Psoas muscle (tissue), 8 donors: Measurements from ENCODE around the gene PARVB. TPM values are rescaled to one million over a fixed set of nuclear protein-coding genes. Genes with fewer than 3 reads are reported as not detected.
A peak's percentile ranks its signal among the peaks of the same experiment; 100 is the strongest.

Source experiments
- ATAC-seq, 4 donors: fragments of 200-7000 bp; cut with Tn5 transposase; one replicate each; pipeline ENCODE4 v1.9.1; 2020; ENCODE audit warnings: moderate library complexity in 3 of 4, mild to moderate bottlenecking in 2 of 4
- DNase-seq, 2 donors: peaks; one replicate each; pipeline ENCODE4 v3.0.0-alpha.2; 2020
- H3K27ac ChIP-seq: fragments of 200-600 bp; one replicate; pipeline ENCODE4 v1.8.0; 2022
- H3K27me3 ChIP-seq, 3 donors: fragments of 200-600 bp in 1 of 3; one replicate each; pipeline versions ENCODE4 v1.6.1 to v1.8.0; 2013 to 2022; ENCODE audit warnings: low read length in 2 of 3, mild to moderate bottlenecking in 2 of 3, moderate library complexity in 1 of 3; ENCODE audit not compliant: insufficient read depth in 3 of 3
- H3K36me3 ChIP-seq, 2 donors: fragments of 200-600 bp in 1 of 2; one replicate each; pipeline versions ENCODE4 v1.6.1 to v1.8.0; 2013 to 2022; ENCODE audit warnings: low read depth in 1 of 2, mild to moderate bottlenecking in 1 of 2, moderate library complexity in 1 of 2; ENCODE audit not compliant: insufficient read depth in 1 of 2
- H3K4me1 ChIP-seq: fragments of 200-600 bp; one replicate; pipeline ENCODE4 v1.8.0; 2022
- H3K4me3 ChIP-seq: fragments of 200-600 bp; one replicate; pipeline ENCODE4 v1.8.0; 2022; ENCODE audit warnings: mild to moderate bottlenecking
- H3K9me3 ChIP-seq: fragments of 200-600 bp; one replicate; pipeline ENCODE4 v1.8.0; 2022
- WGBS, 3 donors: extraction: QIAGEN DNeasy Blood & Tissue Kit; methylation state at CpG; one replicate each; pipeline versions ENCODE4 v1.1.6 to v1.1.7; 2013; 5-methylcytosine and 5-hydroxymethylcytosine counted together
- intact Hi-C, 2 donors: fragments of 100-400 bp; cut with DNase I; formaldehyde crosslinking; loops; one replicate each; pipeline versions ENCODE4 v1.11.0 to v1.14.2; 2022
- polyA plus RNA-seq, 3 donors: library from polyadenylated mRNA; stranded (reverse); fragments of 200-250 nt; gene quantifications; one replicate each; pipeline ENCODE4 v1.2.3, GENCODE V29; 2013
- total RNA-seq, 4 donors: library from RNA; stranded (reverse); fragmentation: NEBNext Ultra II Directional in 2 of 4; extraction: Animal tissue kit (Norgen Biotek cat#: 25700) in 2 of 4; gene quantifications; one replicate each; pipeline versions ENCODE4 v1.2.1 to v1.2.4, GENCODE V29; 2021 to 2023
- TF ChIP-seq, protein P1 (sequence below): fragments of 200-600 bp; IDR thresholded peaks from one replicate; pipeline ENCODE4 v1.8.0; 2022; ENCODE audit warnings: antibody characterized with exemption
- donor health status: healthy with polysubstance abuse.
- donor health status: DM: no; HTN: no; CAD: no; lungs with moderate emphysema.
- donor health status: Bipolar disorder and iron deficiency.
- donor health status: healthy.
- donor health status: DM: yes; HTN: yes; CAD: no.
- donor health status: DM: no; HTN: no; CAD: no.
- donor health status: DM: no; HTN: no; CAD: no.
- donor health status: DM: yes; HTN: yes; CAD: no.

The PARVB gene
- total and polyA plus RNA-seq, 7 donors = 84.5 to 172 (median 103) TPM

DNA sequence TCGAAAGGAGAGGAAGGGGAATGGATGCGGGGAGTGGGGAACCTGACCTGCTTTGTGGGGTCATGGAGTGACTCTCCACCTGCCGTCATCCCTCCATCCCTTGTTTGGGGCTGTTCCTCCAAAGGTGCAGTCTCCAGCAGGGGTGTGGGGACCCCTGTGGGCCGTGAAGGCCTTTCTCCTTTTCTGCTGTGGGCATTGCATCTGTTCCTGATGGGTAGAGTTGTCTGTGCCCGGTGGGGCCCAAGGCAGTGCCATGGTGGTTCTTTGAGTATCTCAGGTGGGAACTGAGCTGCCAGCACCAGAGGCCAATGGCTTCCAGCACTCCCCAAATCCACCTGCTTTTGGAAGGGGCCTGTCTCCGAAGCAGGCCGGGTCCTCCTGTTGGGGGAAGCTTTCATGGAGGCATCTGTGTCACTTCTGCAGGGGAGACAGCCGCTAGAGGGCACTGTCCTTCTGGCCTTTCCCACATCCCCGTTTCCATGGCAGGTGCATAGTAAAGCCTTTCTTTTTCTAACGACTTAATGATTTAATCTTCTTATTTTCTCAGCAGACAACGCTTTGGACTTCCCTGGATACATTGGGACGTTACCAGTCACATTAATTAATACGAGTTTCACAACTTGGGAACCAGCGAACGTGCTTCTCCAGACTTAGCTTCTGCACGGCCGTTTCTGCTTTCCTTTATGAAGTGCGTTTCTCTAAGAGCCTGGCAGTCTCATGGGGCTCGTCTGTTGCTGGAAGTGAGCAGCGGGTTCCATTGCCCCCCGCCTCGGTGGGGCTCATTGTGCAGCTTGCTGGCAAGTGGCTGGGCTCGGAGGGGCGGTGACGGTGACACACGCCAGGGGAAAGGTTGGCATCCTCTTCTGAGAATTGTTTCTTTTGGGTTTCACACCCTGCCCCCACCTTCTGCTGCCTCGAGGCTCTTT is 57.1 kb downstream of the PARVB start:
- Histone ChIP-seq H3K4me1 (peaks cover 13% of the 10 kb centered on the region), H3K9me3 (no peaks in the 10 kb centered on the region), H3K36me3 (peaks cover 0 to 8% of the 10 kb centered on the region in 2 donors), H3K27me3 (no peaks in the 10 kb centered on the region), H3K4me3 (no peak overlapping the region), H3K27ac (no peak overlapping the region)
- ATAC-seq (no peak), DNase-seq (peak; percentile 69 to 86)
- intact Hi-C loops = loop anchor here (5.0 to 10.0 kb wide), 2 partner anchors 59 to 544 kb away; partner anchors contain the start of gene PARVB (in 2 of the 2)
- WGBS, 3 donors = 43 to 49% (median 45%) methylated on average over 27 of the region's 27 CpGs
- TF ChIP-seq, protein P1, sequence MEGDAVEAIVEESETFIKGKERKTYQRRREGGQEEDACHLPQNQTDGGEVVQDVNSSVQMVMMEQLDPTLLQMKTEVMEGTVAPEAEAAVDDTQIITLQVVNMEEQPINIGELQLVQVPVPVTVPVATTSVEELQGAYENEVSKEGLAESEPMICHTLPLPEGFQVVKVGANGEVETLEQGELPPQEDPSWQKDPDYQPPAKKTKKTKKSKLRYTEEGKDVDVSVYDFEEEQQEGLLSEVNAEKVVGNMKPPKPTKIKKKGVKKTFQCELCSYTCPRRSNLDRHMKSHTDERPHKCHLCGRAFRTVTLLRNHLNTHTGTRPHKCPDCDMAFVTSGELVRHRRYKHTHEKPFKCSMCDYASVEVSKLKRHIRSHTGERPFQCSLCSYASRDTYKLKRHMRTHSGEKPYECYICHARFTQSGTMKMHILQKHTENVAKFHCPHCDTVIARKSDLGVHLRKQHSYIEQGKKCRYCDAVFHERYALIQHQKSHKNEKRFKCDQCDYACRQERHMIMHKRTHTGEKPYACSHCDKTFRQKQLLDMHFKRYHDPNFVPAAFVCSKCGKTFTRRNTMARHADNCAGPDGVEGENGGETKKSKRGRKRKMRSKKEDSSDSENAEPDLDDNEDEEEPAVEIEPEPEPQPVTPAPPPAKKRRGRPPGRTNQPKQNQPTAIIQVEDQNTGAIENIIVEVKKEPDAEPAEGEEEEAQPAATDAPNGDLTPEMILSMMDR = peak; percentile 84

DNA sequence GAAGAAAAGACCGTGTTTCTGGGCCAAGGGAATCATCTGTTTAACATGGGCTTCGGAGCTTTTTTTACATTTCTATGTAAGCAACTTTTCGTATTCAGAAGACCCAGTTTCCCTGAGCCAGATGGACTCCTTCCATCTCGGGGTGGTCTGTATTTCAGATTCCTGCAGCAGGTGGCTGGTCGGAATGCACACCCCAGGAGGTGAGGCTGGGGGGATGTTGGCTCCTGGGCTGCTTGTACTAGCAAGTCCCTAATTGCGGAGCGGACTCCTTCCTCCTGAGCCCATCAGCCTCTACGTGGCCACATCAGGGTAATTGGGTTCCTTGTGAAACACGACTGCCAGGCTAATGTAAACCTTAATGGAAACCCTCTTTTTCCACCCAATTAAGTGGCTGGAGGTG is 58.7 kb downstream of the PARVB start:
- DNase-seq (no peak), ATAC-seq (no peak)
- WGBS, 3 donors = 86 to 91% (median 90%) methylated on average over 9 of the region's 9 CpGs
- Histone ChIP-seq H3K27me3 (no peaks in the 10 kb centered on the region), H3K27ac (no peak overlapping the region), H3K36me3 (peaks cover 0 to 8% of the 10 kb centered on the region in 2 donors), H3K4me3 (no peak overlapping the region), H3K9me3 (no peaks in the 10 kb centered on the region), H3K4me1 (peaks cover 25% of the 10 kb centered on the region)
- intact Hi-C loops = loop anchor here (2.0 to 10.0 kb wide), 3 partner anchors 60 to 542 kb away; partner anchors contain the start of gene PARVB (in 2 of the 2)
- TF ChIP-seq, protein P1 = no peak

DNA sequence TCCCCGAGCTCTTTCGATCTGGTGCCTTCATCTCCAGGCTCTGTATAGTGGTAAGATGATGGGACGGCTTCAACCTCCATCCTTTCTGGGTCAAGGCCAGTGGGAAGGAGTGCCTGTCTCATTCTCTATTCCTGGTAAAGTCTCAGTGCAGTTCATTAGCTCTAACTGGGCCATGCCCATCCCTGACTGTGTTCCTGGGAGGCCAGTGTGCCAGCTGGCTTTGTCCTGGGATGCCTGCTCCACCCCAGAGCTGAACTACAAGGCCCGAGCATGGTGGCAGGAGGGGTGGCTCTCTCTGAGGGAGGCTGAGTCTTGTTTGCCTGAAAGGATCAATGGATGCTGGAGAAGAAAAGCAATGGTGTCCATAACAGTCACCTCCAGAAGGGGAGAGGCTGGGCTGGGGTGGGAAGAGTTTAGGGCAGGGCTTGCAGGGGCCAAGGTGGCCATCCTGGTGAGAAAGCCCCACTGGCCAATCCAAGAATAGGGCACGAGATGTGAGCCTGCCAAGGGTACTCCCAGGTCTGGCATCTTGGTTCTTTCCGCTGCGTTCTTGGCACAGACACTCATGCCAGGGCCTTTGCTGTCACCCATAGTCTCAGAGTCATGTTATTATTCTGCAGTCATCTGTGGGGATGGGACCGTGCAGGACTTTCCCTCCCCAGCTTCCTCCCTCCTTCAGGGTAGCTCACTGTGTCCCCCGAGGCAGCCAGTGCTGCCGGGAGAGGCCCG is 60.1 kb downstream of the PARVB start:
- intact Hi-C loops = loop anchor here (1.0 to 10.0 kb wide), 3 partner anchors 20 to 541 kb away; partner anchors contain the start of gene PARVB (in 2 of the 2)
- TF ChIP-seq, protein P1 = no peak
- no peaks in the 10 kb centered on the region for H3K9me3 ChIP-seq
- ATAC-seq (peak in 3 of 4 donors; percentile 14 to 51 (median 39)), DNase-seq (peak in 1 of 2 donors; percentile 77)
- WGBS, 3 donors = 54 to 84% (median 60%) methylated on average over 11 of the region's 11 CpGs
- no peak overlapping the region for H3K4me3 ChIP-seq
- H3K36me3 ChIP-seq = peaks cover 0 to 8% of the 10 kb centered on the region in 2 donors
- H3K4me1 ChIP-seq = peaks cover 39% of the 10 kb centered on the region
- H3K27ac ChIP-seq = peak overlapping the region; percentile 94
- no peaks in the 10 kb centered on the region for H3K27me3 ChIP-seq

DNA sequence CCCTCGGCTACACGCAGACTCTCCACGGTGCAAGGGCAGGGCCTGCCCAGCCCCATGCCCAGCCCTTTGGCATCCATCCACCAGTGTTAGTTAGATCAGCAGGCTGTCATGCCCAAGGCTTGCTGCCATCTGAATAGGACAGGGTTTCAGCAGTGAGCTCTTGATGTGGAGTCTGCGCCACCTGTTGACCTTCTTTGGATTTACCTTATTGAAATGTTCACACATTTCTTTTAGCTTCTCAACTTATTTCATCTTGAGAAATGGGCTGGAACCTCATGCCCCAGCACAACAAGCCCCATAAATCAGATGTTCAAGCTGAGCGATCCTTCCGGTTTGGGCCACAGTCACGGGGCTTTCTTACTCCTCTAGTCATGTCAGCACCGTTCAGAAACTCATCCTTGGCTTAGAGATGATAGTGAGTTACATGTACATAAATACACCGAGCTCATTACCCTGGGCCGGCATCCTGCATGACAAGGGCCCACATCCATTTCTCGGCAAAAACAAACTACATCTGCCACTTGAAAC is 61.7 kb downstream of the PARVB start:
- TF ChIP-seq, protein P1 = peak; percentile 59
- 18 to 24% (median 20%) methylated on average over 11 of the region's 11 CpGs for WGBS, 3 donors
- Histone ChIP-seq H3K4me3 (no peak overlapping the region), H3K9me3 (no peaks in the 10 kb centered on the region), H3K27me3 (no peaks in the 10 kb centered on the region), H3K4me1 (peaks cover 54% of the 10 kb centered on the region), H3K36me3 (peaks cover 0 to 8% of the 10 kb centered on the region in 2 donors), H3K27ac (peak overlapping the region; percentile 94)
- peak; percentile 74 to 88 (median 82) for ATAC-seq
- intact Hi-C loops = loop anchor here in 1 of 2 donors (1.0 to 10.0 kb wide), 2 partner anchors 94 to 539 kb away; no protein-coding TSS in a partner anchor
- DNase-seq = peak; percentile 75 to 91
